Measurements from ENCODE around the gene TARDBP.

Gene TARDBP

GRCh38 chr1:11025618-11026017 is 13.2 kb downstream of the TARDBP start:
- Histone ChIP-seq H3K27me3 (ENCODE audit: insufficient read depth, low read depth, severe bottlenecking) (no peaks in the 10 kb centered on the region), H3K9me3 (ENCODE audit: severe bottlenecking) (no peaks in the 10 kb centered on the region), H3K27ac (no peak overlapping the region), H3K4me3 (ENCODE audit: low read depth, low read length) (no peak overlapping the region), H3K36me3 (peaks cover 52% of the 10 kb centered on the region)
- no peak for DNase-seq
- TF ChIP-seq CTCF (IDR thresholded peaks at IDR 0.05; ENCODE audit: low read depth, low read length): no peak

DNA sequence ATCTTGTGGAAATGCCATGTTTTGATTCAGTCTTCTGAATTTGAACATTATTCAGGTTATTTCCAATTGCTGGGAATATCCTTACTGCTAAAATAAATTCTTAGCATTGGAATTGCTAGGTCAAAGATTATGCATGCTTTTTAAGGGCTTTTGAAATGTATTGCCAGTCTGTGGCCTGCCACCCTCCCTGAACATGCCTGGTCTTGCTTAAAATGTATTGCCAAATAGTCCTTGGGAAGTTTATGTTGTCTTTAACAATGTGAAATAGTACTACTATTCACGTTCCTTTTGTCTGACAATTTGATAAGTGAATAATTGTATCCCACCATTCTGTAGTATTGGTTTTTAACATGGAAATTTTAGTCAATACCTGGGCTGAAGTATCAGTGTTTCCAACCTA is 13.6 kb downstream of the TARDBP start:
- DNase-seq: no peak
- H3K9me3 ChIP-seq (ENCODE audit: severe bottlenecking): no peaks in the 10 kb centered on the region
- no peak overlapping the region for H3K27ac ChIP-seq
- no peak overlapping the region for H3K4me3 ChIP-seq (ENCODE audit: low read depth, low read length)
- H3K27me3 ChIP-seq (ENCODE audit: insufficient read depth, low read depth, severe bottlenecking): no peaks in the 10 kb centered on the region
- TF ChIP-seq CTCF (IDR thresholded peaks at IDR 0.05; ENCODE audit: low read depth, low read length): no peak
- peaks cover 47% of the 10 kb centered on the region for H3K36me3 ChIP-seq

- Histone ChIP-seq H3K27ac (no peak overlapping the region), H3K9me3 (ENCODE audit: severe bottlenecking) (no peaks in the 10 kb centered on the region), H3K36me3 (peaks cover 39% of the 10 kb centered on the region), H3K27me3 (ENCODE audit: insufficient read depth, low read depth, severe bottlenecking) (no peaks in the 10 kb centered on the region), H3K4me3 (ENCODE audit: low read depth, low read length) (no peak overlapping the region)
- no peak for DNase-seq
- TF ChIP-seq CTCF (IDR thresholded peaks at IDR 0.05; ENCODE audit: low read depth, low read length): no peak
Measured at GRCh38 chr1:11026903-11027302, 14.4 kb downstream of the TARDBP start.

- DNase-seq: no peak
- H3K36me3 ChIP-seq: peaks cover 35% of the 10 kb centered on the region
- no peak overlapping the region for H3K4me3 ChIP-seq (ENCODE audit: low read depth, low read length)
- H3K27me3 ChIP-seq (ENCODE audit: insufficient read depth, low read depth, severe bottlenecking): no peaks in the 10 kb centered on the region
- TF ChIP-seq CTCF (IDR thresholded peaks at IDR 0.05; ENCODE audit: low read depth, low read length): no peak
- no peaks in the 10 kb centered on the region for H3K9me3 ChIP-seq (ENCODE audit: severe bottlenecking)
- no peak overlapping the region for H3K27ac ChIP-seq
Measured at GRCh38 chr1:11027316-11027715, 14.9 kb downstream of the TARDBP start.

DNA sequence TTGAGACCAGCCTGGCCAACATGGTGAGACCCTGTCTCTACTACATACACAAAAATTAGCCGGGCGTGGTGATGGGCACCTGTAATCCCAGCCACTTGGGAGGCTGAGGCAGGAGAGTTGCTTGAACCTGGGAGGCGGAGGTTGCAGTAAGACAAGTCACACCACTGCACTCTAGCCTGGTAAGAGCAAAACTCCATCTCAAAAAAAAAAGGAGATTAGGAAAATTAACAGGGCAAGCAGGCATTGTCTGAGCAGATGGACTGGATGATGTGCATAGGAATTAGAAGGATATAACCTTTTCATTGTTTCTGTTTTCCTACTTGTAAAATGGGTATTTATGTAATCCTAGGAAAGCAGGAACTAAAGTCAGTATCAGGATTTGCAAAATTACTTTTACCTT is 15.6 kb downstream of the TARDBP start:
- Histone ChIP-seq H3K4me3 (ENCODE audit: low read depth, low read length) (no peak overlapping the region), H3K27ac (no peak overlapping the region), H3K27me3 (ENCODE audit: insufficient read depth, low read depth, severe bottlenecking) (no peaks in the 10 kb centered on the region), H3K9me3 (ENCODE audit: severe bottlenecking) (no peaks in the 10 kb centered on the region), H3K36me3 (peaks cover 29% of the 10 kb centered on the region)
- no peak for DNase-seq
- no peak for TF ChIP-seq CTCF (IDR thresholded peaks at IDR 0.05; ENCODE audit: low read depth, low read length)

DNA sequence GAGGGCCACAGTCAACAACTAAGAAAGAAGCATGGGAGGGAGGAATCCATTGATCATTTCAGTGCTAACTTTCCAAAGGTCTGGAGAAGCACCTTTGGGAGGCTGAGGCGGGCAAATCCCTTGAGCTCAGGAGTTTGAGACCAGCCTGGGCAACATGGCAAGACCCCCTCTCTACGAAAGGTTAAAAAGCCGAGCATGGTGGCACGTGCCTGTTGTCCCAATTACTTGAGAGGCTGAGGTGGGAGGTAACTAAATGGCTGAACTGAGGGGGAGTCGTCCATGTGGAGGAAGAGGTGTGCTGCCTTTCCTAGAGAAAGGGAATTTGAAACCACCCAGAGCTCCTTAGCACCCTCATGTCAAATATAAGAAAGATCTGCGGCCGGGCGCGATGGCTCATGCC is 18.4 kb downstream of the TARDBP start:
- H3K9me3 ChIP-seq (ENCODE audit: severe bottlenecking): no peaks in the 10 kb centered on the region
- H3K27ac ChIP-seq: no peak overlapping the region
- no peak for DNase-seq
- H3K27me3 ChIP-seq (ENCODE audit: insufficient read depth, low read depth, severe bottlenecking): no peaks in the 10 kb centered on the region
- peaks cover 5% of the 10 kb centered on the region for H3K36me3 ChIP-seq
- no peak for TF ChIP-seq CTCF (IDR thresholded peaks at IDR 0.05; ENCODE audit: low read depth, low read length)
- no peak overlapping the region for H3K4me3 ChIP-seq (ENCODE audit: low read depth, low read length)
